Measurements from ENCODE around the gene ISG15.
"Not testable (repeated sequence)": the region's sequence is repeated elsewhere in the genome, so short reads cannot be mapped to it uniquely, and the experiment has no call there.

The ISG15 gene

DNA sequence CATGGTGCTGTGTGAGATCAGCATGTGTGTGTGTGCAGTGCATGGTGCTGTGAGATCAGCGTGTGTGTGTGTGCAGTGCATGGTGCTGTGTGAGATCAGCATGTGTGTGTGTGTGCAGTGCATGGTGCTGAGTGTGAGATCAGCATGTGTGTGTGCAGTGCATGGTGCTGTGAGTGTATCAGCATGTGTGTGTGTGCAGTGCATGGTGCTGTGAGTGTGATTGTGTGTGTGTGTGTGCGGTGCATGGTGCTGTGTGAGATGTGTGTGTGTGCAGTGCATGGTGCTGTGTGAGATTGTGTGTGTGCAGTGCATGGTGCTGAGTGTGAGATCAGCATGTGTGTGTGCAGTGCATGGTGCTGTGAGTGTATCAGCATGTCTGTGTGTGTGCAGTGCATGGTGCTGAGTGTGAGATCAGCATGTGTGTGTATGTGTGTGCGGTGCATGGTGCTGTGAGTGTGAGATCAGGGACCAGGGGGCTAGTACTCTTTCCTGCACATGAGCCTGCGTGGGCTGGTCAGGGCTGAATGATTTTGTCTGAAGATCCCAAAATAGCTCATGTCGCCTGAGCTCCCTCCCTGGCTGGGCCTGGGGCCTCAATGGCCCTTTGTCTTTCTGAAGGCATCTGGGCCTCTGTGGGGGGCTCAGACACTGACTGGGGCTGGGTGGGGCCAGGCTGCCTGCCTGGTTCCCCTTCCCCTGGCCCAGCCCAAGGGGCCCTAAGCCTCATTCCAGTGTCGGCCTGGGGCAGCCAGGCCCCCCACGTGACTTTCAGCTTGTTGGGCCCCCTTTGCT lies 17.8 kb downstream of the ISG15 start:
- not testable (repeated sequence) for DNase-seq (ENCODE audit: low spot score)

DNA sequence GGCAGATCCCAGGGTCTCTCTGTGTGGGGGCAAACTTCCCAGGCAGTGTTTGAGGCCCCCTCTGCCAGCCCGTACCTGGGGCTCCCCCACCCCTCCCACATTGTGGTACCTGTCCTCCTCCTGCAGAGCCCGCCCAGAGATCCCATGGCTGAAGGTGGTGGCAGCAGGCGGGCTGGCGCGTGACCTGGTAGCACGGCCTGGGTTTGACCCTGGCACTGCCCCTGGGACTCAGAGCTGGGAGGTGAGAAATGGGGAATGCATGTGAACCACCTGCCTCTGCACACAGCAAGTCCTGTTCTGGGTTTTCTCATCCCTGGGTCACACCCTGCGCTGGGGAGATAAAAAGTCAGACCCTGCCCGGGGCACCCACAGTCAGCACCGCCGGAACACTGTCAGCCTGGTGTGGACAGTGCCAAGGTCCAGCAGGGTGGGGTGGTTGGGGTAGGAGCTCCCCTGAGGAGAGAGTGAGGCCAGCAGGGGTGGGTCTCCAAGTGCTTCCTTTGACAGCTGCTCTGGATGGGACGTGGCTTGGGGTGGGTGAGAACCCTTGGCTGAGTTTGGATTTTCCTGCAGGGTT lies 18.4 kb downstream of the ISG15 start:
- DNase-seq (ENCODE audit: low spot score) = no peak

DNA sequence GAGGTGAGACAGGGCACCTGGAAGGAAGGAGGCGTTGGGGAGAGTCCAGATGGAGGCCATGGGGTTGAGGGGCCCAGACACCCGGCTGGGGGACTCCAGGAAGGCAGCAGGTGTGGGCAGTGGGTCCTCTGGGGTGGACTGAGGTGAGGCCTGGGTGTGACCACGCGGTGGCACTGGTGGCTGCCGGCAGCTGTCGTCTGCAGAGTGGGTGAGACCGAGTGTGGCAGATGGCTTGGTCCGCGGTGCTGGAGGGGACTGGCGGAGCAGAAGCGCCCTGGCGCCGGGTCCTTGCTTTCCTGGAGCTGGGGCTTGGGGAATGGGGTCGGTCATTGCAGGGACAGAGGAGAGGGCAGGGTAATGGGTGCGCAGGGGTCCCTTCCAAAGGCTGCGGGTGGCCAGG lies 19.1 kb downstream of the ISG15 start:
- no peak for DNase-seq (ENCODE audit: low spot score)

DNA sequence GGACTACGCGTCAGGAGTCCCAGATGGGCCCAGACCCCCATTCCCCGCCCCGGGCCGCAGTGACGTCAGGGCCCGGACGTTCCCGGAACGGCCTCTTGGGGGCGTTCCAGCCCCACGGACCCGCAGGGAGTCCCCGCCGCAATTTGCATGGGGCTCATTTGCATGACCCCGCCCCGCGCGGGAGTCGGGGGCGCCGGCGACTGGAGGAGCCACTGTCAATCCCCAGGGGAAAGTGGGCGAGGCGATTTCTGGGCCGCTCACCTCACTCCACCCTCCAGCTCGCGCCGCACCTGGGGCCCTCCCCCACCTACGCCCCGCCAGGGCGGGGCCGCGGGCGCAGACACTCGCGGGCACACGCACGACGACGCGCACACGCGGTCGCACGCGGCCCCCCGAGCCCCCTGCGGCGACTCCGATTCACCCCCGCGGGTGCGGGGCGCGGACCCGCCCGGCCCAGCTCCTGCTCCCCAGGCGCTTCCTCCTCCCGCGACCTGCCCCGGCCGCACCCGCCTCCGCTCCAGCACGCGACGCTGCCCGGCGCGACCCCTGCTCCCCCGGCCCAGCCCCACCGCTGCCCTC lies 19.8 kb downstream of the ISG15 start:
- peak; percentile 88 for DNase-seq (ENCODE audit: low spot score)

DNA sequence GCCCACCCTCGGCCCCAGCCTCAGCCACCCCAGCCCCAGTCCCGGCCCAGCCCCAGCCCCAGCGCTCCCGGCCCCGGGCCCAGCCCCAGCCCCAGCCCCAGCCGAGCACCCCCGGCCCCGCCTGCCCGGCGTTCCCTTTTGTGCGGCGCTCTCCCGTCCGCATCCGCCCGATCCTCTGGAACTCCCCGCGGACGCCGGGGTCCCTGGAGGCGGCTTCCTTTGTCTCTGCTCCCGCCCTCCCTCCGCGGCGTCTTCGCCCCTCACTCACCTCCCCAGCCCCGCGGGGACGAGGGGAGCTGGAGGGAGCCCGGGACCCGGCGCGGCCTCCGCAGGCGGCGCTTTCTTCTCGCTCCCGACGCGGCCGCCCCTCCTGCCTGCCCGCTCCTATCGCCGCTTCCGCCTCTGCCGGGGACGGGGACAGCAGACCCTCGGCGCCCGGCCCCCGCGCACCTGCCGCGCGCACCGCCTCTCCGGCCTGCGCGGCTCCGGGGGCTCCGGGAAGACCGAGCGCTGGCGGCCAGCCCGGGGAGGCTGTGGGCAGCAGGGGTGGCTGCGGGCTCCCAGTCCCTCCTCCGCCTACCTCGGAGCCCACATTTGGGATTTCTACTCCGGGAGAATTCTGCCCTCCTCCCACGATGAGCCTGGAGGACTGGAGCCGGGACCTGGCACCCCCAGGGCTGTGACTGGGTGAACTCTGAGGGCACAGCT lies 20.6 kb downstream of the ISG15 start:
- DNase-seq (ENCODE audit: low spot score) = no peak

DNA sequence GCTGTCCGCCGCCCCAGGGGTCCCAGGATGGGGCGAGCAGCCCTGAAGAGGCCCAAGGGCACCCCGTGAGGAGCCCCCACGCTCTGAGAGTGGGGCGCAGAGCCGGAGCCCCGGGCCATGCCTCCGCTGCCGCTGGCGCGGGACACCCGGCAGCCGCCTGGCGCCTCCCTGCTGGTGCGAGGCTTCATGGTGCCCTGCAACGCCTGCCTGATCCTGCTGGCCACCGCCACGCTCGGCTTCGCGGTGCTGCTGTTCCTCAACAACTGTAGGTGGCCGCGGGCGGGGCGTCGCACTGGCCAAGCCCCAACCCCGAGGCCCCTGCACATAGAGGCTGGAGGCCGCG lies 21.1 kb downstream of the ISG15 start:
- DNase-seq (ENCODE audit: low spot score) = no peak

DNA sequence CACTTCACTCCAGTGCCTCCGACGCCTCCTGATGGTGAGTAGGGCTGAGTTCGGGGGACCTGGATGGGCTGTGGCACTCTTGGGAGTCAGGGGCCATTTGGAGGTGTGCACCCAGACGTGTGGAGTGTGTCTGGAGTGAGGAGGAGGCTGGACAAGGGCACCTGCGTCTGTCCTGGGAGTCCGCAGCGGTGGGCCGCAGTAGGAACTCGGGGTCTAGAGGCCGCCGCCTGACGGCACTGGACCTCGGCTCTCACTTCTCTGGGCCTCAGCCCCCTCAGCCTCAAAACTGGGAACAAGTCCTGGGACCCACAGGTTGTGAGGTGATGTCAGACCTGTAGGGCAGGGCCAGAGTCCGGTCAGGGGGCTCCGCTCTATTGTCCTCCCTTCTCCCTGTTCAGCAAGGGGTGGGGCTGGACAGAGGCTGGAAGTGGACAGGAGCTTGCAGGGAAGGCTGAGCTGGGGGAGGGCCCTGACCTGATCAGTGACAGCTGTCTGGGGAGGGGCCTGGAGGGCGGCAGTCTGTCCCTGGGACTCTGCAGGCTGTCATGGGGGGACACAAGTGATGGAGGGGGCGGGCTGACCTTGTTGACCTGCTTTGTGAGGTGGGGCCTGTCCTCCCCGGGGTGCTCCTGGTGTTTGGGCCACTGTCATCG lies 22.1 kb downstream of the ISG15 start:
- no peak for DNase-seq (ENCODE audit: low spot score)

DNA sequence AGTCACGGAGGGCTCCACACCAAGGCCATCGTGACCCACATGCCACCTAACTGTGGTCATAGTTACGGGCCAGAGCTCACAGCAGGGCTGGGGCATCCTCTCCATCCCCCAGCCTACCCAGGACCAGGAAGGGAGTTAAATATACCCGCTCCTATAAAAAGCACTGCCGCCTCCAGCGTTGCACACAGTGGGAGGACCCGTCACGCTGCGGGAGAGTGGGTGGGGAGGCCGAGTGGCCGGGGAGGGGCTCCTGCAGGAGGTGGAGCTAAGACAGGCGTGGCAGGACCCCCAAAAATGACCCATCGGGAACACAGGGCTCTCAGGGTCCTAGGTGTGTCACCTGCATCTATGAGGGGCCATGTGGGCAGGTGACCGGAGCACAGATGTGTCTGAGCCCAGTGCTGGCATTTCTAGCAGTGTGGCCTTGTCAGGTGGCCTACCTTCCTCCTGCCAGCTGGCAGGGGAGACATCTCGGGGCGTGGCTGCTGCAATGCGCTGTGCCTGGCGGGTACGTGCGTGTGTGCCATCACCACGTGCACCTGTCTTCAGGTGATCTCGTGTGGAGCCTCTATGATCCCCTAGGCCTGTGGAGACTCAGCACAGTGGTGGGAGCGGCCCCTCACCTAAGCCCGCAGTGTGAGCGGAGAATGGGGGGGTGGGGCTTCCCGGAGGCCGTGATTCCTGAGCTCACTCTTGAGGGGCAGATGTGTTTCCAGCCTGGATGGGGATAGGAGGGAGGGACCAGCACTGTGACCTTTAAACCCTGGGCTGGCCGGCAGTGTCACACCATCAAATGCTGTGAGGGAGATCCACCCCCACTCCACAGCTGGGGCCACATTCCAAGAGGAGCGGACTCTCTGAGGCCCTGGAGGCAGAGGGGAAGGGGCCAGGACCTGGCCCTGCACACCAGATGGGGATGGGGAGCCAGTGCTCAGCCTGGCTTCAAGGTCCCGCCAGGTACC lies 24.4 kb downstream of the ISG15 start:
- no peak for DNase-seq (ENCODE audit: low spot score)

DNA sequence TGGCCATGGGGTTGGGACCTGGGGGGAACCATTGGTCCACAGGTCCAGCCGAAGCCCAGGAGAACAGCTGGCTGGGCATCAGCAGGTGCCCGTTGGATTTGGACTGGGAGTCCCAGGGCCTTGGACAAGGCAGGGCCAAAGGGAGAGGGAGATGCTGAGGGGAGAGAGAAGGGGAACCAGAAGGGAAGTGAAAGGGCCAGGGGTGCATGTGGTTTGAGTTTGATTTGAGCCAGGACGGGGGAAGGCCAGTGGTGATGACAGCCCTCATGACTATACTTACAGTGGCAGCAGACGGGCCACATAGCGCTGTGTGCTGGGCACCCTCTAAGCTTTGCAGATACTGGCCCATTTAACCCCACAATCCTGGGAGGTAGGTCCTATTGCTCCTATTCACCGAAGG lies 25.4 kb downstream of the ISG15 start:
- DNase-seq (ENCODE audit: low spot score) = no peak

DNA sequence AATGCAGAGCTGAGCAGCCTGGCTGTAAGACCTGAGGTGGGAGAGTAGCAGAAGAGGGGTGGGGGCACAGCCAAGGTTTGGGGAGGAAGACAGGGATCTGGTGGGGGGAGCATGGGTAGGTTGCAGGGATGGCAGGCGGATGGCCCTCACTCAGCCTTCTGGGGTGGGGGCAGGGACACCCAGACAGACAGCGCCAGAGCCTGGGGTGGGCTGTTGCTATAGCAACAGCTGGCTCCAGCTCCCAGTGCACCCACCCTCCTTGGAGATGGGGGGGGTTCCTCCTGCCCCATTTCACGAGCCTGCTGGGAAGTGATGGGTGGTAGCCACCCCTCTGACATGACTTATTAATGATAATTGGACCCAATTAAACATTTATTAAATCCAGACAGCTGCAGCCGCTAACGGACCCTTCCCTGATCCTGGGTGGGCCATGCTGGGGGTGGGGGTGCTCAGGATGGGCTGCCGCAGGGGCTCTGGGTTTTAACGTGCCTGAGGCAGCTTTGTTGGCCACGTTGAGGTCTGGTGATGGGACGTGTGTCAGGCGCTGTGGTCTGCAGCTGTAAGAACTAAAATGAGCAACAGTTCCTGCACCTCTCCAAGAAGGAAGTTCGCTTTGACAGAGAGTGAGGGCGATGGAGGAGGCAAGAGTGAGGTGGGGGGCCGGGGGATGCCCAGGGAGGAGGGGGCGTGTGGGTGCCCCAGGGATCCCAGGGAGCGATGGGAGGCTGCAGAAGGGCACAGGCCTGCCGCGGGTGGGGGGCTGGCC lies 26.0 kb downstream of the ISG15 start:
- DNase-seq (ENCODE audit: low spot score) = no peak

DNA sequence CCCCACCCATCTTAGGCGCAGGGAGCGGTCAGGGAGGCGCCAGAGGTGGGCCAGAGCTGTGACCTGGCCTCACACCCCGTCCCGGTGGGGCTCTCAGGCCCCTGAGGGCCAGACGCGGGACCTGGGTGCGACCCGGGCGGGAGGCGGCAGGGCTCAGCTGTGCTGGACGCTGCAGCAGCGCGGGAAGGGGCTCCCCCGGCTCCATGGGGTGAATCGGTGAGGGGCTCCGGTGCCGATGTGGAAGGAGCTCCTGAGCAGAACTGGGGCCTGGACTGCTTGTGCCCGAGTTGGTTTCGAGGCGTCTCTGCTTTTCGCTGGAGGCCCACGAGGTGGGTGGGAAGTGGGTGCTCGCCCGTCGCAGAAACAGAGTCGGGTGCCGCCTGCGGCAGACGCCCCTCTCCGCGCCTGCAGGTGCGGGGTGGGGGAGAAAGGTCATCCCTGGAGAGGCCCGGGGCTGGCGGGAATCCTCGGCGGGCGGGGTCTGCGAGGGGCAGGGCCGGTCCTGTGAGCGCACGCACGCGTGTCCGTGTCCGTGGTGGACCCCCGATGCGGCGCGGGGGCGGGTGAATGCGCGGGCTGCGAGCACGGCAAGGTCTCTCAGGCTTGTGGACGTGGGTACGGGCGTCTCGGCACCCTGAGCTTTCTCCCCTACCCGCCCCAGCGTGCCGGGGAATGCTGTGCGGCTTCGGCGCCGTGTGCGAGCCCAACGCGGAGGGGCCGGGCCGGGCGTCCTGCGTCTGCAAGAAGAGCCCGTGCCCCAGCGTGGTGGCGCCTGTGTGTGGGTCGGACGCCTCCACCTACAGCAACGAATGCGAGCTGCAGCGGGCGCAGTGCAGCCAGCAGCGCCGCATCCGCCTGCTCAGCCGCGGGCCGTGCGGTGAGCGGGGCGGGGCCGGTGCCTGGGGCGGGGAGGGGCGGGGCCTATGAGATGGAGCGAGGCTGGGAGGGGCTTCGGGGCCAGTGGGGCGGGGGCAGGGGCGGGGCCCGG lies 27.0 kb downstream of the ISG15 start:
- DNase-seq (ENCODE audit: low spot score) = peak; percentile 81

DNA sequence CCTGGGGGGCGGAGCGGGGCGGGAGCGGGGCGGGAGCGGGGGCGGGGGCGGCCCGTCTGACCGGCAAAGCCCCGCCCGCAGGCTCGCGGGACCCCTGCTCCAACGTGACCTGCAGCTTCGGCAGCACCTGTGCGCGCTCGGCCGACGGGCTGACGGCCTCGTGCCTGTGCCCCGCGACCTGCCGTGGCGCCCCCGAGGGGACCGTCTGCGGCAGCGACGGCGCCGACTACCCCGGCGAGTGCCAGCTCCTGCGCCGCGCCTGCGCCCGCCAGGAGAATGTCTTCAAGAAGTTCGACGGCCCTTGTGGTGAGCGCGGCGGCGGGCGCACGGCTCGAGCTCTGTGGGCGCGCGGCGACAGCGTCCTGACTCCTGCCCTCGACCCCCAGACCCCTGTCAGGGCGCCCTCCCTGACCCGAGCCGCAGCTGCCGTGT lies 27.8 kb downstream of the ISG15 start:
- DNase-seq (ENCODE audit: low spot score) = no peak

DNA sequence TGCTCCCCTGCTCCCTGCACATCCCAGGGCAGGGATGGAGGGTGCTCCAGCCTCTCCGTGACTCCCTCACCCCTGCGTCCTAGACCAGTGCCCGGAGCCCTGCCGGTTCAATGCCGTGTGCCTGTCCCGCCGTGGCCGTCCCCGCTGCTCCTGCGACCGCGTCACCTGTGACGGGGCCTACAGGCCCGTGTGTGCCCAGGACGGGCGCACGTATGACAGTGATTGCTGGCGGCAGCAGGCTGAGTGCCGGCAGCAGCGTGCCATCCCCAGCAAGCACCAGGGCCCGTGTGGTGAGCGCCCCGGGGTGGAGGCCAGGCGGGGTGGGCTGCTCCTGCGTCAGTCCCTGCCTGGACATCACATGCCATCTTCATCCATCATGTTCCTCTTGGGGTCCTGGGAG lies 28.6 kb downstream of the ISG15 start:
- no peak for DNase-seq (ENCODE audit: low spot score)

DNA sequence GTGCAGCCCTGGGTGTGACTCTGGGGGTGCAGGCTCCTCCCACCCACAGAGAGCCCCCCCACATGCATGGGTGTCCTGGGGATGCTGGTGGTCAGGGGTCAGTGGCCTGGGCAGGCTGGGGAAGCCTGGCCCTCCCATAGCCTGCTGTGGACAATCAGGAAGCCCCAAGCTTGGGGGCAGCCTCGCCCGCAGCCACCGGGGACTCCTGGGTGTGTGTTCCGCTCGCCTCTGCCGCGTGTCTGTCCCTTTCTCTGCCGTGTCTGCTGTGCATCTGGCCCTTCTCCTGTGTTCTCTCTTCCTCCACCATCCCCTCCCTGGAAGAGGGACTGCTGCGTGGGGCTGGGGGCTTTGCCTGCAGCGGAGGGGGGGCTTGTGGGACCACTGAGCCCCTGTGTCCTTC lies 29.5 kb downstream of the ISG15 start:
- no peak for DNase-seq (ENCODE audit: low spot score)

DNA sequence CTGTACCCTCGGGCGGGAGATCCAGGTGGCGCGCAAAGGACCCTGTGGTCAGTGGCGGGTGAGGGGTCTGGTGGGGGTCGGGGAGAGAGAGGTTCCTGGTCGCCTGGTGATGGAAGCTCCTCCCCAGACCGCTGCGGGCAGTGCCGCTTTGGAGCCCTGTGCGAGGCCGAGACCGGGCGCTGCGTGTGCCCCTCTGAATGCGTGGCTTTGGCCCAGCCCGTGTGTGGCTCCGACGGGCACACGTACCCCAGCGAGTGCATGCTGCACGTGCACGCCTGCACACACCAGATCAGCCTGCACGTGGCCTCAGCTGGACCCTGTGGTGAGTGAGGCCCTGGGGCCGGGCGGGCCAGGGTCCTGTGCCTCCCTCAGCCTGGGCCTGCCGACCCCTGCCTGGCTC lies 30.1 kb downstream of the ISG15 start:
- DNase-seq (ENCODE audit: low spot score) = no peak

DNA sequence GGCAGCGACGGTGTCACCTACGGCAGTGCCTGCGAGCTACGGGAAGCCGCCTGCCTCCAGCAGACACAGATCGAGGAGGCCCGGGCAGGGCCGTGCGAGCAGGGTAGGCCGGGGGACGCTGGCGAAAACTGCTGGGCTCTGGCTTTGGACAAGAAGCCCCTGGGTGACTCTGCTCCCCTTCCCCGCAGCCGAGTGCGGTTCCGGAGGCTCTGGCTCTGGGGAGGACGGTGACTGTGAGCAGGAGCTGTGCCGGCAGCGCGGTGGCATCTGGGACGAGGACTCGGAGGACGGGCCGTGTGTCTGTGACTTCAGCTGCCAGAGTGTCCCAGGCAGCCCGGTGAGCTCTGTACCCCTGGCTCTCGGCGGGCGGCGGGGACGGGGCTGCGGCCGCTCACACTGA lies 30.6 kb downstream of the ISG15 start:
- DNase-seq (ENCODE audit: low spot score) = no peak

DNA sequence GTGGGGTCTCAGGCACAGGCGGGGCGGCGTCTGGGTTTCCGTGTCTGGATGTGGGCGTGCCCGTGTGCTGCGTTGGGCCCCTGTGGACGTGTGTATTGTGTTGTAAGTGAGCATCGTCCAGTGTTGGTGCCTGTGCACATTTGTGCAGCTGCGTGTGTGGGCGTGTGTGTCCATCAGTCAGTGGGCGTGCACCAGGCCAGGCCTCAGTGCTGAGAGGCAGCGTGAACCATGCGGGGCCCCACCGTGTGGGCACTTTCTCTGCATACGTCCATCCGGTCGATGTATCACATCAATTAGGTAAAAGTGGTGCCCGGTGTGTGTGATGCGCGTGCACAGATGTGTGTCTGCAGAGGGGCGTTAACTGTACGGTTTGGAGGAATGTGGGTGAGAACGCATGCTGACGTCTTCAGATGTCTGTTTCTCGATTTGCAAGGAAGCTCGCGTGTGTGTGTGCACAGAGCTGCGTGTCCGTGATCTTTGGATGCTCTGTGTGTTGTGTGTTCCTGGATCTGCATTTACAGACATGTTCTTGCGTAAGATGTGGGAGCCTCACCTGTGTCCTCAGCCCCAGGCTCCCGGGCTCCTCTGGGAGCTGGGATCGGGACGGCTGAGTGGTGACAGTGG lies 31.3 kb downstream of the ISG15 start:
- DNase-seq (ENCODE audit: low spot score) = no peak

DNA sequence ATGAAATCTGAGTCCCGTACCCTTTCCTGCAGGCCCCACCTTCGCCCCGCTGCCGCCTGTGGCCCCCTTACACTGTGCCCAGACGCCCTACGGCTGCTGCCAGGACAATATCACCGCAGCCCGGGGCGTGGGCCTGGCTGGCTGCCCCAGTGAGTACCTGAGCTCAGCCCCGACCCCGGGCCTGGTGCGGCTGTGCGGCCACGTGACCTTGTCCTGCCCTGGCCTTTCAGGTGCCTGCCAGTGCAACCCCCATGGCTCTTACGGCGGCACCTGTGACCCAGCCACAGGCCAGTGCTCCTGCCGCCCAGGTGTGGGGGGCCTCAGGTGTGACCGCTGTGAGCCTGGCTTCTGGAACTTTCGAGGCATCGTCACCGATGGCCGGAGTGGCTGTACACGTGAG lies 31.8 kb downstream of the ISG15 start:
- no peak for DNase-seq (ENCODE audit: low spot score)

DNA sequence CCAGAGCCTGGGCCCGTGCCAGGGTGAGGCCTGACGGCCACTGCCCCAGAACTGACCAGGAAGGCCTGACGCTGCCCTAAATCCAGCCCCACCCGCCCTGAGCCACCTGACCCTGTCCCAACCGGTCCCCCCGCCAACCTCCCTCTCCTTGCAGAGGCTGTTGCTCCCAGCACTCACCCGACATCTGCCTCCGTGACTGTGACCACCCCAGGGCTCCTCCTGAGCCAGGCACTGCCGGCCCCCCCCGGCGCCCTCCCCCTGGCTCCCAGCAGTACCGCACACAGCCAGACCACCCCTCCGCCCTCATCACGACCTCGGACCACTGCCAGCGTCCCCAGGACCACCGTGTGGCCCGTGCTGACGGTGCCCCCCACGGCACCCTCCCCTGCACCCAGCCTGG lies 32.9 kb downstream of the ISG15 start:
- DNase-seq (ENCODE audit: low spot score) = no peak
